GM18867 (cell line): ENCODE data around the gene CDIPT.

Experiments used
- ATAC-seq: cut with Tn5 transposase; IDR thresholded peaks from one replicate; pipeline ENCODE4 v1.9.1; 2021; ENCODE audit warnings: mild to moderate bottlenecking, moderate library complexity; ENCODE audit not compliant: unreplicated experiment

CDIPT gene

DNA sequence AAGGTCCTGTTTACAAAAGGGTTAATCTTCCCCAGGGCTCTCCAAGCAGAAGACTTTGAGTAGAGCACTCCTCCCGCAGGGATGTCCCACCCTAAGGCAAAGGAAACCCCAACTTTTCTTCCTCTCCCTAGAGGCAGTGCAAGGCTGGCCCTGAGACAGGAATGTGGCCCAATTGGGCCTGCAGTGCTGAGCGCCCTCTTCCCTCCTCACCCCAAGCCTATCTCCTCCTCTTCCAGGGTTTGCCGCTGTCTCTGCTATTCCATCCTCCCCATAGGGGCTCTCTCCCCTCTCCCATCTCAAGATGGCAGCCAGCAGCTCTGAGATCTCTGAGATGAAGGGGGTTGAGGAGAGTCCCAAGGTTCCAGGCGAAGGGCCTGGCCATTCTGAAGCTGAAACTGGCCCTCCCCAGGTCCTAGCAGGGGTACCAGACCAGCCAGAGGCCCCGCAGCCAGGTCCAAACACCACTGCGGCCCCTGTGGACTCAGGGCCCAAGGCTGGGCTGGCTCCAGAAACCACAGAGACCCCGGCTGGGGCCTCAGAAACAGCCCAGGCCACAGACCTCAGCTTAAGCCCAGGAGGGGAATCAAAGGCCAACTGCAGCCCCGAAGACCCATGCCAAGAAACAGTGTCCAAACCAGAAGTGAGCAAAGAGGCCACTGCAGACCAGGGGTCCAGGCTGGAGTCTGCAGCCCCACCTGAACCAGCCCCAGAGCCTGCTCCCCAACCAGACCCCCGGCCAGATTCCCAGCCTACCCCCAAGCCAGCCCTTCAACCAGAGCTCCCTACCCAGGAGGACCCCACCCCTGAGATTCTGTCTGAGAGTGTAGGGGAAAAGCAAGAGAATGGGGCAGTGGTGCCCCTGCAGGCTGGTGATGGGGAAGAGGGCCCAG is 50.0 kb downstream of the CDIPT start:
- ATAC-seq, result no peak

DNA sequence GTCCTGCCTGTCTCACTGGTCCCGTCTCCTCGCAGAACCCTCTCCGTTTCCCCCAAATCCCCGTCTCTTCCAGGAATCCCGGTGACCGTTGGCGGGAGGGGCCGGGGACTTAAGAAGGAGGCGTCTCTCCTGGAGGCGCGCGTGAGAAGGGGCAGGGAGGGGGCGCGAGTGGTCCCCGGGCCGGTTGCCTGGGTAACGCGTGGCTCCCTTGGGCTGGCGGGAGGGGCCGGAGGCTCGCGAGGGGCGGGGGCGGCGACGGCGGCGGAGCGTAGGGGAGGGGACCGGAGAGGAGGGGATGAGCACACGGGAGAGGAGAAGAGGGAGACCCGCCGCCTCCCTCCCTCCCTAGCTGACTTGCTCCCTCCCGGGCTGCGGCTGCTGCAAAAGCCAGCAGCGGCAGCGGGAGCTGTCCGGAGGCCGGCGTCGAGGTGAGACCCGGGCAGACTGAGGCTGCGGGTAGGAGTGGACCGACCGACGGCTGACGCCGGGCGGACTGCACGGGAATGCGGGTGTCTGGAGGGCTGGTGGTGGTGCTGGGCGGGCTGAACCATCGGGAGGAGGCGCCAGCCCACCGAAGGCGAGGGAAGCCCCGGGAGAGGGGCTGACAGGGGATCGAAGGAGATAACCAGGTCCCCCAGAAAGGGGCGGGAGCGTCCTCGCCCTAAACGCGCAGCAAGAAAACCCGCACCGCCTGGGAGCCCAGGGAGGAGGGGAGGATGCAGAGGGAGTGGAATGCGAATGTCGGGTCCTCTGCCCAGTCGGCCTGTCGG is 50.9 kb downstream of the CDIPT start, which contains the start of gene PRRT2:
PRRT2 (plus strand) TSS at position 298 of the 770 bp plus-strand sequence. CDS start 862 bp downstream, outside the sequence.
- ATAC-seq, result no peak

DNA sequence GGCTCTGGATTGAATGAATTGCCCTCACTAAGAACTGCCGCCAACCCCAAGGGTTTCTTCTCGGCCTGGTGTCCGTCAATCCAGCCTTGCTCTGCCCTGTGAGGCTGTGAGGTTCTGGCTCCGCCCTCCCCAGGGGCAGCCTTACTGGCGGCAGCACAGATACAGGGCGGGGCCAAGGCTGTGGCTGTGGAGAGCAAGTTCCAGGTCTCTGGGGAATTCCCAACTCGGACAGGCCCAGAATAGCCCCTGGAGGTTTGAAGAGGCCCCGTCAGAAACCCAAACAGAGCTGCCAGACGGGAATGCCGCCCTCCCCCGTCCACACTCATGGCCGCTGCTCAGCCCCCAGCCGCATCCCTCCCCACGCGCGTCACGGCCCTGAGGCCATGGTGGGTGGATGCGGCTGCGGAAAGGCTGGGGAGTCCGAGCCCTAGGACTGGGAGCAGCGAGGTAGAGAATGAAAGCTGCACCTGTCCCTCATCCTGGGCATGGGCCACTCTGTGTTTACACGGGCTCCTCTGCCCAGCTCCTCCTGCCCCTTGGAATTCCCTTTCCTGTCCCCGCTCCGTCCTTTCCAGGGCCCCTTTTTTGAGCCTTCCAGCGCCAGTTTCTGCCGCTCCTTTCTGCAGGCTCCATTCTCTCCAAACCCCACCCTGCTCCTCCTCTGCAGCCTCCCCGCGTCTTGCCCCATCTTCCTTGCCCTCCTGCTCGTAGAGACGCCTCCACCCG is 51.7 kb downstream of the CDIPT start:
- ATAC-seq, result peak; percentile 29

DNA sequence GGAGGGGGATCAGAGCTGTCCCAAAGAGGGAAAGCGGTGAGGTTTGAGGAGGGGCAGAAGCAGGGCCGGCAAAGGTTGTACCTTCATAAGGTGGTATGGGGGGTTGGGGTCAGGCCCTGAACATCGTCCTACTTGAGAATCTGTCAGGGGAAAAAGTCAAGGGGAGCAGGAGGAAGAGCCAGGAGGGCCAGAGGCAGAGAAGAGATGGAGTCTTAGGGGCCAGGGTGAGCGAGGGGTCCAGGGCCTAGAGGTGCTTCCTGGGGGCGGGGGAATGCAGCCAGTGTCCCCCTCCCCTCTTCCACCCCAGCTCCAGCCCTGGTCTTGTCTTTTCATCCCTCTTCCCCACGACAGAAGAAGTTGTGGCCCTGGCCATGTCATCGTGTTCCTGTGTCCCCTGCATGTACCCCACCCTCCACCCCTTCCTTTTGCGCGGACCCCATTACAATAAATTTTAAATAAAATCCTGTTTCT is 52.3 kb downstream of the CDIPT start:
- ATAC-seq, result no peak

DNA sequence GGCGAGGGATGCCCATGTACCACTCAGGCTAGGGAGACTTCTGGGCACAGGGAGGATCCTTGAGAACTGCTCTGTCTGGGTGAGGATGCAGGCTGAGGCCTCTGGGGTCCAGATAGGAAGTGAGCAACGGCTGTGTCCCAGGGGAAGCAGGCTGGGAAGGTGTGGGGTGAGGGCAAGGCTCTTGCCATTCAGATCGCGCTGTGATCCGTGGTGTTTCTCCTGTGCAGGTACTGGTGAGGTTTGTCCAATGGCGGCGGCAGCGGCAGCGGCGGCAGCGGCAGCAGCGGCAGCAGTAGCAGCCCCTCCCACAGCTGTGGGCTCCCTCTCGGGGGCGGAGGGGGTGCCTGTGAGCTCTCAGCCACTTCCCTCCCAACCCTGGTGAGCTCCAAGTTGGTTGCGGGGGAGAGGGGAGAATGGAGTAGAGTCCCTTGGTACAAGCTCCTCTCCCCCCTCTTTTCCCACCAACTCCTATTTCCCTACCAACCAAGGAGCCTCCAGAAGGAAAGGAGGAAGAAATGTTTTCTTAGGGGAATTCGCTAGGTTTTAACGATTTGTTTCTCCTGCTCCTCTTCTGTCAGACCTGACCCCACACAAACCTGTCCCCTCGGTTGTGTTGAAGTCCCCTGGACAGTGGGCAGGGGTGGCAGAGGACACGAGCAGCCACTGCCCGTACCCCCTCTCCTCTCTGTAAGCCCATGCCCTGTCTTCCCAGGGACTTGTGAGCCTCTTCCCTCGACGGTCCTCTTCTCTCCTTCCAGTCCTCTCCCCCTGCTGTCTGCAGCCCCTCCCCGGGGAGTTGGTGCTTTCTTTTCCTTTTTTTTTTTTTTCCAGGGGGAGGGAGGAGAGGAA is 53.0 kb downstream of the CDIPT start:
- no peak for ATAC-seq

DNA sequence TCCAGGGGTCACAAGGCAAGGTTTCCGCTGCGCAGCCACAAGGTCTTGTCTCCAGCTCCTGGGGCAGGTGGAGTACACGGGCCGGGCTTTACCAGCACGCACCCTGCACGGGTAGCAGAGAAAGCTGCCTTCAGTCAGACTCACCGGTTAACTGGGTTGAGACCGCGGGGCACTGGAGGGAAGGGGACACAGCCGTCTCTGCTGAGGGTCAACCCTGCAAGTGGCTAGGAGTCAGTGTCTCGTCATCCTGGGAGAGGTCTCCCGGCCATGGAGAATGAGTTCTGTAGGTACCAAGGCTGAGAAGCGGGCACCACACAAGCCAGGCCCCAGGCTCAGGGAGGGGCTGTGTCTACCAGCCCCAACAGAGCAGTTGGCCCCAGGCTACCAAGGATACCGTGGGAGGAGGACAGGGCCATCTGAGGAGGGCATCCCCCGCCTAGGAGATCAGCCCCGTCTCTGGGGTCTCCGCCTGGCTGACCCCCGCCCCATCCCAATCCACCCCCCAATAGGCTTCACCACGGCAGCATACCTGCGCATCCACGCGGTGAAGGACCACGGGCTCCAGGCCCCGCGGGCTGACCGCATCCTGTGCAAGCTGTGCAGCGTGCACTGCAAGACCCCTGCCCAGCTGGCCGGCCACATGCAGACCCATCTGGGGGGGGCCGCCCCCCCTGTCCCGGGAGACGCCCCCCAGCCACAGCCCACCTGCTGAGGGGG is 53.8 kb downstream of the CDIPT start:
- no peak for ATAC-seq
